ENCODE results near the gene RNF166.

RNF166 gene

DNA sequence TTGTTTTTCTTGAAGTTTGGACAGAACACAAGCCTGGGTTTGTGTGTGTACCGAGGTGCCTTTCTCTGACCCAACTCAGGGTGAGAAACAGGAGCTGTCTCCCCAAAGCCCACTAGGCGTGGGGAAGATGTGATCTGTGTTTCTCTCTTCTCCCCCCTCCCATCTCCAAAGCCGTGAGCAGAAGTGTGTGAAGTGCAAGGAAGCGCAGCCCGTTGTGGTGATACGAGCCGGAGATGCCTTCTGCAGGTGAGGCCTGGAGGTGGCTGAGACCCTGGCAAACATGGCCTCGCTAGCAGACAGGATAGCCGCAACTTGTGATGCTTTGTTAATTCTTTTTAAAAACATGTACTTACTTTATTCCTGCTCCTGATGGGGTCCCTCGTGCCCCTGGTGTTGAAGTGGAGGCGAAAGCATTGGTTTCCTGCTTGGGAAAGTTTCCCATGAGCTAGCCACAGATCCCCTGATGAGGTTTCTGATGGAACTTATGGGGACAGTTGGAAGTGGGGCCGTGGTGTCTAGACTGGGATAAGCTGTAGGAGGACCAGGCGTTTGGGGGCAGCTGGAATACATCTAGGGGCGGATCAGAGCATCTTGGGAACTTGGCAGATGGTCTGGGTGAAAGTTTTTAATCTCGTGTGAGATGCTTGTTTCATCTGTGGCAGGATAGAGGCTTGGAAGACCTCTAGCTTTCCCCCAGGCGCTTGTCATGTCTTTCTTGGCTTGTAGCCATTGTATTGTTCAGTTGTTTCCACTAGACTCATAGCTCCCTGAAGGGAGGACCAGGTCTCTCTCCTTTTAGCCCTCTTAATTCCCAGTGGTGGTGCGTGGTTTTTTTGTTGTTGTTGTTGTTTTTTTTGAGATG is 988 bp upstream of the RNF166 start:
- DNase-seq (ENCODE audit: low read depth in 3 of 3), result no peak

DNA sequence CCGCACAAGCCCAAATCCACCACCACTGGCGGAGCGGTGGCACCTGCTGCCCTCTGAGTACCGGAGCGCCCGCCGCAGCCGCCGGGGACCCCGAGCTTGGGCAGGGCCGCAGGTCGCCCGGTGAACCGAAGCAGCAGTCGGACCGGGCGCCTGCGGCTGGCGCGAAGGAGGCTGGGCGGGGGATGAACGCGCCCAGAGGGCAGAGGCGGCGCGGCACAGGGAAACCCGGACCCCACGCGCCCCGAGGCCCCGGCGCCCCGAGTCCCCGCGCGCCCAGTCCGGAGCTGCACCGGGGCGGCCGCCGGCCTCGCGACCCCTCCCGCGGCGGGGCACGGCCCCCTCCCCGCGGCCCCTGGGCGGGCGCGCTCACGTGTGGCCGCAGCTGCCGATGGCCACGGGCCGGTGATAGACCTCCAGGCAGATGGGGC is 393 bp downstream of the RNF166 start:
- DNase-seq (ENCODE audit: low read depth in 3 of 3), result no peak

DNA sequence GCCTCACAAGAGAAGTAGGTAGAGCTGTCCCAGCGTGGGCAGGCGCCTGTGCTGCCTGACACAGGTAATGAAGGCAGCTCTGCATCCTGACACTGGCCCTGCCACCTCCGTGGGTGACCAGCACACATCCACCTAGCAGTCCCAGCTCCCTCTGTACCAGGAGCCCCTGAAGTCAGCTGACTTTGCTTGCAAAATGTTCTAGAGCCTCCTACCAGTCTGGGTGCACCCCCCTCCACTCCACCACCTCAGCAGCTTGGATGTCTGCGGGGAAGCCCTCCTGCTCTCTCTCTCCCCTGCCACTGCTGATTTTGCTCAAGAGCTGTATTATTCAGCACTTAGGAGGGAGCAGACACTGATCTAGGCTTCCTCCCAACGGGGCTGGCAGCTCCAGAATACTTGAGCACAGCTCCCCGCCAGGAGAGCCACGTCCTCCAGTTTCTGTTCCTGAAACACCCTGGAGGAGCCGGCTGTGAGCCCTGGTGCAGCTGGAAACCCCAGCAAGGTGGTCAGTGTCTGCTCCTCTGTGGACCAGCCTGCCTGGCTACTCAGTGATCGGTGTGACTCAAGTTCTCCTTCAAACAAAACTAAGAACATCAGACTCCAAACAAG is 1.0 kb downstream of the RNF166 start:
- DNase-seq (ENCODE audit: low read depth in 3 of 3), result no peak

DNA sequence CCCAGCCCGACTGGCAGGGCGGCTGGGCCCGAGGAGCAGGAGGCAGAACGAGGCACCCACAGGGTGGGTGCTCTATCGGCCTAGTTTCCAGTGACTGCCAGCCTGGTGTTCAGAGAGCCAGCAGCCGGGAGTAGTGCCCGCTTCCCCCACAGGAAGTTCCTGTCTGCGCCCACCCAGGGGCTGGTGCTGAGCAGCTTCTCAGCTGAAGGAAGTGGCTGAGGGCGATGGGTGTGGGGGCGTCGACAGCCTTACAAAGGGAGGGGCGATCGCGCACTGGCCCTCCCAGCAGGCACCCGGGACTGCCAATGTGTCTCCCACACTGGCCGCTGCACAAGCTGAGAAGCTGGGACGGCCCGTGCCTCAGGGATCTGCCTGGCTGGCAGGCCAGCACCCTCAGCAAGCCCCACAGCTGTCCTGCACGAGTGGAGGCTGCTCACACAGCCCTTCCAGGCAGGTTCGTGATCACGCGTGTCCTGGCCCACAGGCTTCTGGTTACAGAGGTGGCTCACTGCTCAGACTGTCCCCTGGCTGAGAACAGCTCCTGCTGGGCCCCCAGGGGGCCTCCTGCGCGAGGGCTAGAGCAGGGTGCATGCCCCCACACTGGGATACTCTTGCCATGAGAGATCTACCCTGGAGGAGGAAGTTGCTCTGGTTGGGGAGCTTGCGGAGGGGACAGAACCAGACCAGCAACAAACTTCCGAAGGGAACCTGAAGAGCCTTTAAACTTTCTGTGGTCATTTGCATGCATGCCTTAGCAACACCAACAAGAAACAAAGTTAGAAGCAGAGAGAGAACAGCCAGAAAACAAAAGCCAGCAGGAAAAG is 2.5 kb downstream of the RNF166 start:
- DNase-seq (ENCODE audit: low read depth in 3 of 3), result peak in 1 of 3 experiments; percentile 80

DNA sequence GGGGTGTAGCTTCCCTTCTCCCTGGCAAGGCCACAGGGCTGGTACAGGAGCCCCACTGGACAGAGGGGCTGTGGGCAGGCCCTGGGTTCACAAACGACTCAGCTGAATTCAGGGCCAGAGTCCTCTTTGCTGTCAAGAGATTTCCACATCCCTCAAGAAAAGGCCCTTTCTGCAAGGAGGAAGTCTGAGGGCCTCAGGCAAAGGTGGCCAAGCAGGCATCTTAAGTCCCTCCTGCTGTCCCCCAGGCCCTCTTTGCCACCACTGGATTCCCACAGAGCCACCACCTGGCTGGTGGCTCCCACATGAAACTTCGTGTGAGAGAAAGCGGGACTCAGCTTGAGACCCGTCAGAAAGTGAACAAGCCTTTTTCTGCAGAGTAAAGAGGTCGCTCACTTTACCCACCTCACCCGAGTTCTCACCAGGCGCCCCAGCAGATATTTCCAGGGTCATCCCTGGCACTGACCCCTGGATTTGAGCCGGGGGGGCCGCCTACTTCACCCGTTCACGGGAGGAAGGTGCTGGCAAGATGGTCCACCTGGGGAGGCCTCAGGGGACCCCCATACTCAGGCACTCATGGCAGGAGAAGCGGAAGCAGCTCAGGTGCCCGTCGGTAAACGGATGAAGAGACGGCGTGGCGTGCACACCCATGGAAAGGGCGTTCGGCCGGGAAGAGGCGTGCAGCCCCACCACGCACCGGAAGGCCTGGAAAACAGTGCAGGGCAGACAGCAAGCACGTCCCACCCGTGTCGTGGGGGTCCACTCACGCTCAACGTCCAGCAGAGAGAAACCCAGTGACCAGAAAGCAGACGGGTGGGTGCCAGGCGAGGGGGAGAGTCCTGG is 3.6 kb downstream of the RNF166 start:
- no peak for DNase-seq (ENCODE audit: low read depth in 3 of 3)

DNA sequence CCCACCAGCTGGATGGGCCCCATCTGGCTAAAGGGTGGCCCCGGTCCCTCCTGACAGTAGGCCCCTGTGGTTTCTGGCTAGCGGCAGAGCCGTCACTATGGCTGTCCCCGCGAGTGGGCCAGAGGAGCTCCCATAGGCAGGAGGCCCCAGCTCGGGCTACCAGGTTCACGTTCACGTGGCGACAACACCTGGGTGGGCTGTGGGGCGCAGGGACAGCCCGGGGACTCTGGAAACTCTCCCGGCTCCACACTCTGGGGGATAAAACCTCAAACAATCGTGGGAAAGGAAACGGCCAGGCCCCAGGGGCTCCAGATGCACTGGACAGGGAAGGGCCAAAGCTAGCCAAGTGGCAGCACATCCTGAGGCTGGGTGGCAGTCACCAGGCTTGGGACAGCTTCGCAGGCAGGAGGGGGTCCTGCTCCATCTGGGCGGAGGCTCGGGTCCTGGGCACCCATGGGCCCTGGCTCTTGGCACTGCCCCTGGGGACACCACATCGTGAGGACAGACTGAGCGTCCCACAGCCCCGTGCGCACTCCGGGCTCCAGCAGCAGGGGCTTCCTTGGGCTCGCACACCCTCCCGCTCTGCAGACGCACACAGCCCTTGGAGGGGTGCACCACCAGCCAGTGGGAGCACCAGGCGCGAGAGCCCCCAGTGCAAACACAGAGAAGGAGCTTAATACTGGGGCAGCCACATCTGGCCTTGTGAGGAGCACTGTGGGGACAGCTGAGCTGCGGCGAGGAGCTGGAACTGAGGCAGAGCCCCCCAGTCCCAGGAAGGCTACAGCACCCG is 4.4 kb downstream of the RNF166 start:
- no peak for DNase-seq (ENCODE audit: low read depth in 3 of 3)

DNA sequence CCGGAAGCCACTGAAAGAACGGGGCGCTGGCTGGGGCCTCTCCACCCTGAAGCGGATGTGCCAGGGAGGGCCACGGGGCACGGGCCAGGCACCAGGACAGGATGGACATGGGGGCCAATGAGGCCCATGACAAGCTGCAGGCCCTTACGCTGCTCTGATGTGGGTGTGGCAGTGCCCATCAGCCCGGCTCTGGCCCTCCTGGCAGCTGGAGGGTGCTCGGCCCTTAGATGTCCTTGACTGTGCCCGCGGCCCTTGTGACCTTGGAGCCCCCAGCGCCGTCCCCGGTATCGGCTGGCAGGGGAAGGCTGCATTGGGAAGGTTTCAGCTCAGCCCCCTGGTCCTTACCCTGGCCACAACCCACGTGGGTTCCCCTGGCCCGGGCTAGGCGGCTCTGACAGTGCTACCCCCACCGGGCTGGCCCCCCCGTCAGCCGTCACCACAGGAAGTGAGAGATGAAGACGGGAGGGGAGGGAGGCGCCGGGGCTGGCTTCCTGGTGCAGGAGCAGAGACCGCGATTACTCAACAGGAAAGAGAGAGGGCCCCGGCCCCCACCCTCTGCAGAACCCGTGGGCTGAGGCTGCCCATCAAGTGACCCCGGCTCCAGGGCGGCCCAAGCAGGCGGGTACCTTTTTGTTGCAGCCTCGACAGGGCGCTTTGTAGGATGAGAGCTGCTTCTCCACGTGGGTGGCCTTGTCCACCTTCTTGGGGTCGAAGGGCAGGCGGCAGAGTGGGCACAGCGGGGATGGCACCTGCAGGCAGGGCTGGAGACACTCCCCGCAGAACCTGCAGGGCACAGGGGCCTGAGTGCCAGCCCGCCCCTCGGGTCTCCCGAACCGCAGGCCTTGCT is 5.3 kb downstream of the RNF166 start:
- peak; percentile 82 to 95 (median 92) for DNase-seq (ENCODE audit: low read depth in 3 of 3)

DNA sequence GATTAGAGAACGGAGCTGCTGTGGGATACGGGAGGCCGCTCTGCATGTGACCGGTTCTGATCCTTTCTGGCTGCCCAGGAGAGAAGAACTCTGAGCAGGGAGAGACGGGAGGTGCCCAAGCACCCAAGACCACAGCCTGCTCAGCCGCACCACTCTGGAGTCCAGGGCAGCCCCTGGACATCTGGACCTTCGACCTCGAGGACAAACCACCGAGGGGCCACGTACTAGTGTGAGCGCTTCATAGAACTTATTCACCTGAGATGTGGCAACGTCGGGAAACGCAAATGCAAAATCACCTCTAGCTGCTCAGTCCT is 5.9 kb downstream of the RNF166 start:
- DNase-seq (ENCODE audit: low read depth in 3 of 3), result no peak

DNA sequence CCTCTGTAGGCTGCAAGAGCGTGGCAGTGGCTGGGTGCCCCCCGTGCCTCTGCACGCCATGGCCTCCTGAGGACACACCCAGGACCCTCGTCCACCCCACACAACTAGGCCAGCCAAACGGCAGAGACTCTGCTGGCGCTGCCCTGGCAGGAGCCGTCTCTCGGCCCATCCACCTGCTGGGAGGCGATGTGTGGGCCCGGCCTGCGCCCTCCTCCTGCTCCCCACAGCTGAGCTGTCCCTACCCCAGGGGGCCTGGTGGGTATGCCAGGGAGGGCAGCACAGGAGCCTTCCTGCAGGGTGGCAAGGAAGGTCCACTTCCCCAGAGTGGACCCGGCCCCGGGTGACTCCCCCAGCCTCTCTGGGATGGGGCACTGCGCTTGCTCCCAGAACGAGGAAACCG is 7.0 kb downstream of the RNF166 start:
- DNase-seq (ENCODE audit: low read depth in 3 of 3), result no peak

DNA sequence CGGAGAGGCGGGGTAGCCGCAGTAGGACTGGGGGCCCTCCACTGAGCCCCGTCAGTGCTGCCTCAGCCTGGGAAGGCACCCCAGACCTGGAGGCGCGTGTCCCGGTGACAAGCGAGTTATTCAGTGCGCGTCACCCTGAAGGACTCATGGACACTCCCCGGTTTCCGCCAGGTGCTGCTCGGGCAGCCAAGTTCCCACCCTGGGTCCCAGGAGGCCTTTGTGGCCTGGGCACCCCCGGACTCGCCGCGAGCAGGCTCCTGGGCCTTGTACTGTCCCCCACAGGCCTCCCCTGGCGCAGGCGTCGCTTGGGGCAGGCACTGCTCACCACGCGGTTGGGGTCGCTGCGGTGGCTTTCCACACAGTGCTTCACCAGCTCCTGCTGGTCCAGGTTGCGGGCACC is 7.6 kb downstream of the RNF166 start:
- no peak for DNase-seq (ENCODE audit: low read depth in 3 of 3)

DNA sequence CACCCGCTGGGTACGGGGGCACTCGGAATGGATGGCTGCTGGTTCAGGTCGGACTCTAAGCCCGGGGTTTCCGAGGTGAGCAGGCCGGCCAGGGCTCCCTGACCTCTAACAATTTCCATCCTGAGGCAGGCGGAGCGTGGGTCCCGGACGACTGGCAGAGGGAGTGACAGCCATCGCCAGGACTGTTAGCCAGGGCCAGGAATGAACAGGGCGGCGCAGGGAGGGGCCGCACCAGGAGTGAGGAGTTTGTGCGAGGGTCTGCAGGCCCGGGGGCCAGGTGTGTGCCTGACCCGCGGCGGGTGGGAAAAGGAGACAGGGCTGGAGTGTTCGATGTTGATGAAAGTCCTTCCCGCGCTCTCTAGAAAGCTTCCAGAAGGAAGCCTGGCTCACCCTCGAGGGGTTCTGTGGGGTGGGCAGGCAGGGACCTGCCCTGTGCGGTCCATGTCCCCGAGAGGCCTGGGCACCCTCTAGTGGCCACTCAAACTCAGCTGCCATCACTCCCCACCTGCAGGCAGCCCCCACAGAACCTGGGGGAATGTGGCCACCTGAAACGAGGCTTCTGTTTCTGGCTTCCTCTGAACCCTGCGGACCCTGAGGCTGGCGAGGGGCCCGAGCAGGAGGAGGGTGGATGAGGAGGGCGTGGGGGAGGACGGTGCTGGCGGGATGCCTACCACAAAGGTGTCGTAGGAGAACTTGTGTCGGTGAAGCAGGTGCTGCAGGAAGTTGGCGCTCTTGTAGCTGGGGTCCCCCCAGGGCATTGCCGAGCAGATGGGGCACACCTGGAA is 8.2 kb downstream of the RNF166 start:
- DNase-seq (ENCODE audit: low read depth in 3 of 3), result no peak

DNA sequence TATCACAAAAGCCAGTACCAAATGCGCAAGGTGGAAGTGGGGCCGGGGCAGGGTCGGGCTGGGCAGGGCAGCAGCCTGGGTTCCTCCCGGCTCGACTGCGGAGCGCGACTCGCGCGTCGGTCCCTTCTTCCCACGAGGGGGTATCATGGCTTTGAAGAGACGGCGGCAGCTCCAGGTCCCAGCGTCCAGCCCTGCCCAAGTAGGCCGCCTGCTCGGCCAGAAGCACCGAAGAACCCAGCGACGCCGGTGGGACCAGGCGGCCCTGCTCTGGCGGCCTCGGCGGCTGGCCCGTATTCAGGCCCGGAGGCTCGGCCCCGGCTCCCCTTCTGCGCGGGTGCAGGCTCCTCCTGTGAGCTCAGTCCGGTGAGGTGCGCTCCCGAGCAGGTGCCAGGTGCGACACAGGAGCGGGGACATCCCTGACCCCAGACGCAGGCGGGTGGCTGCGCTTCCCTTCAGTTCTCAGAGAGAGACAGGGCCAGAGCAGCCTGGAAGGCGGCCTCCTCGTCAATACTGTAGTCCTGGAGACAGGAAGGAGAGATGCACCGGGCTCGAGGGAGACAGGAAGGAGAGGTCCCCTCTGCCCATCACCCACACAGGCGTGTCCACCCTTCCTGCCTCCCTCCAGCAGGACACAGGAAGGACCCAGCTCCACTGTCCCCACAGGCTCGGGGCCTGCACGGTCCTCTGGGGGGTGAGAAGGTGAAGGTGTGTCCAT is 8.9 kb downstream of the RNF166 start:
- DNase-seq (ENCODE audit: low read depth in 3 of 3), result no peak

DNA sequence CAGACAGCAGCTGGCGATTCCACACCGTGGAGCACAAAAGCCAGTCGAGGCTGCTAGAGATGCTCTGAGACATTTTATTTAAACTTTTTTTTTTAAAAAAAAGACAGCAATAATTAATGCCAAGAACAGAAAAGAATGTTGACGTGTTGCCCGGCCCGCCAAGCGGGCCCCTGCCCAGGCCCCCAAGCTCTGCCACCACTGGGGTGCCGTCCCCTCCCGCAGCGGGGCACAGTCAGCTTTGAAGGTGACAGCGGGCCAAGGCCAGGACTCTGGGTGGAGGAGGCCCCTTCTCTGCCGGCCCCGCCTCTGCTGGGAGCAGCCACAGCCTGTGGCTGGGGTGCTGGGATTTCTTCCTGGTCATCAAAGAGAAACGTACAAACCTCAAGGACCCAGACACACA is 9.8 kb downstream of the RNF166 start:
- no peak for DNase-seq (ENCODE audit: low read depth in 3 of 3)

DNA sequence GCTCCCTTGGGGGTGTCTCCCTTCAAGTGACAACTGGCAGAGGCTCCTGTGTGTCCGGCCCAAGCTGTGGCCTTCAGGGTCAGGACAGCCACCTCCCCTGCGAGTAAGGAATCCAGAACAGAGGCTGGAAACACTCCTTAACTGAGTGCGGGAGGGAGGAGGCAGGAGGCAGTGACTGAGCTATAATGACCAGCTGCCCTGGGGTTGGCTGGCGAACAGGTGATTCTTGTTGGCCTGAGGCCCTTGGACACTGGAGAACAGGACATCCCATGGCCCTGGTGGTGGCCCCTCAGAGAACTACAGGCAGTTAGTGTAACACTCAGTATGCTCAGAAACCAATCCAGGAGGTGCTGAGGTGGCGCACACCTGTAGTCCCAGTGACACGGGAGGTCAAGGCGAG is 10.5 kb downstream of the RNF166 start:
- DNase-seq (ENCODE audit: low read depth in 3 of 3), result no peak

DNA sequence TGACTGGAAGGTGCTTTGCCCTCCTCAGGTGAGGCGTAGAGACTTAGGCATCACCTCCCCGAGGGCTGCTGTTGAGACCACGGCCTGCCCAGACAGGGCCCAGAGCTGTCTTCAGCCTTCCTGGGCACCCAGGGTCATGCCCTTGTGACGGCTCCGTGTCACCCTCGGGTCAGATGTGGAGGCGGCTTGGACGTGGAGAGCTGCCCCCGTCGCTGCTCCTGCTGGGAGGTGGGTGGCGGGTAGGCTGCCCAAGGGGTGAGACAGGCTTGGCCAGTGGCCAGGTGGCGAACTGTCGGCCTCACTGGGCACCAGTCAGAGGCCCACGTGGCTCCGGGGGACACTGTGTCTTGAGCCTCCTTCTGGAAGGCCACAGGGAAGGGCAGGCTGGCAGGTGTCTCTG is 11.0 kb downstream of the RNF166 start:
- no peak for DNase-seq (ENCODE audit: low read depth in 3 of 3)

DNA sequence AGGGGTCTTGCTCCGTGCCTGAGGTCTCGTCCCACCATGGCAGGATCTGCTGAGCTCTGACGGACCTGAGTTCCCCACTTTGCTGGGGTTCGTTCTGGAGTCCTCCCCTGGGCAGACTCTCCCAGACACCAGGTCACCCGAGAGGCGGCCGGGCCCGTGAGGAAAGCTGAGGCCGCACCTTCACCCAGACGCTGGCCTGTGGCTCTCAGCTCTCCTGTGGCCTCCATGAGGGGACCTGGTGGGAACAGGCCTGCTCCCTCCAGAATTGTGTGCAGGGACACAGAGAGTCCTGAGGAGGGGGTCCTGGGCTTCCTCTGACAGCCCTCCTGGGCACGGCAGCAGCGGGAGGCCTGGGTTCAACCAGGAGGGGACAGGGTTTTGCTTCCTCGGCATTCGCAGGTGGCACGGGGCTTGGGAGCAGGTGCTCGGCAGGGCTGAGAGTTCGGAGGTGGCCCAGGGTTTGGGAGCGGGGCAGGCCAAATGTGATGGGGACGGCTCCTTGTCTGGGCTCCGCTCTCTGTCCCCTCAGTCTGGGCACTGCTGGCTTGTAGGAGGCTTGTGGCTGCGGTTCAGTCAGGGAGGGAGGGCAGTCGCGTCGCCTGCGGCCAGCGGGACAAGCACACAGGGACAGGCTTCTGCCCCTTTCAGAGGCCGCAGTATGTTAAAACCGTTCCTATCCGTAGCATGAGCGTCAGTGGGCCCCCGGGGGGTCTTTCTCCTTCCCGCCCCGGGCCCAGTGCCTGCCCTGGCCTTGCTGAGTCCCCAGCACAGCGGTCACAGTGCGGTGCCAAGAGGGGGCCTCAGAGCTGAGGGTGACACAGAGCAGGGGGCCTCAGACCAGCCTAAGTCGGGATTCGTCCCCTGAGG is 11.8 kb downstream of the RNF166 start:
- DNase-seq (ENCODE audit: low read depth in 3 of 3), result no peak

DNA sequence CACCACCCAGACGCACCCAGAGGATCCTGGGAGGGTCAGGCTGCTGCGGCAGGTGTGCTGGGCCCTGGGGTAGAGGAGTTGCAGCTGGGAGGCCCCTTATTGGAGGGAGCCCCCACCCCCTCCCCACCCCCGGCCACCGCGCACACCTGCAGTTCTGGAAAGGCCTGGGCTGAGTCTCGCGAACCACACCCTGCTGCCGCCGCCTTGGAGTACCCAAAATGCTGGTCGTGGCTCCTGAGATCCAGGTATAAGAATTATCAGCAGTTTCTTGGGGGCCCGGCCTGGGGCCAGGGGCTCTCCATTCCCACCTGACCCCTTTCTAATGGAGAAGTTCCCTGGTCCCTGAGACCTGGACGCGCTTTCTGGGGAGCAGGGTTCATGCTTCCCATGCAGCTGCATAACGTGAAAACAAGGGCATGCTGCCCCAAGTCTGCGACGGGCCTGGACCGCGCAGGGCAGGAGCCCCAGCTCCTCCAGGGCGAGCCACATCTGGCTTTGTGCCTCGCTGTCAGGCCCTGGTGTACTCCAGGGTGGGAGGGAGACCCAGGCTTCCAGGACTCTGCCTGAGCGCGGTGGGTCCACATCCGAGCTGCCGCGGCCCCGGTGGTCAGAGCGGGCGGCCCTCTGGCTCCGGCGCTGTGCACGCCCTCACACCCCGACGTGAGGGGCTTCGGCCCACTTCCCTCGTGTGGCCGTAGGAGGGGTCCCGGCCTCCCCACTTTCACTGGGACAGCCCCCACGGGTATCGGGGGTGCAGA is 12.6 kb downstream of the RNF166 start:
- no peak for DNase-seq (ENCODE audit: low read depth in 3 of 3)

Measured in stimulated activated CD4-positive, alpha-beta T cell treated with anti-CD3 and anti-CD28 coated beads, TNF-alpha, amount 100 ng/mL, for 24 hours (primary cell).